ENCODE data around the gene TBL2.
"Not testable (repeated sequence)": the region's sequence is repeated elsewhere in the genome, so short reads cannot be mapped to it uniquely, and the experiment has no call there.

The TBL2 gene, protein sequence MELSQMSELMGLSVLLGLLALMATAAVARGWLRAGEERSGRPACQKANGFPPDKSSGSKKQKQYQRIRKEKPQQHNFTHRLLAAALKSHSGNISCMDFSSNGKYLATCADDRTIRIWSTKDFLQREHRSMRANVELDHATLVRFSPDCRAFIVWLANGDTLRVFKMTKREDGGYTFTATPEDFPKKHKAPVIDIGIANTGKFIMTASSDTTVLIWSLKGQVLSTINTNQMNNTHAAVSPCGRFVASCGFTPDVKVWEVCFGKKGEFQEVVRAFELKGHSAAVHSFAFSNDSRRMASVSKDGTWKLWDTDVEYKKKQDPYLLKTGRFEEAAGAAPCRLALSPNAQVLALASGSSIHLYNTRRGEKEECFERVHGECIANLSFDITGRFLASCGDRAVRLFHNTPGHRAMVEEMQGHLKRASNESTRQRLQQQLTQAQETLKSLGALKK

DNA sequence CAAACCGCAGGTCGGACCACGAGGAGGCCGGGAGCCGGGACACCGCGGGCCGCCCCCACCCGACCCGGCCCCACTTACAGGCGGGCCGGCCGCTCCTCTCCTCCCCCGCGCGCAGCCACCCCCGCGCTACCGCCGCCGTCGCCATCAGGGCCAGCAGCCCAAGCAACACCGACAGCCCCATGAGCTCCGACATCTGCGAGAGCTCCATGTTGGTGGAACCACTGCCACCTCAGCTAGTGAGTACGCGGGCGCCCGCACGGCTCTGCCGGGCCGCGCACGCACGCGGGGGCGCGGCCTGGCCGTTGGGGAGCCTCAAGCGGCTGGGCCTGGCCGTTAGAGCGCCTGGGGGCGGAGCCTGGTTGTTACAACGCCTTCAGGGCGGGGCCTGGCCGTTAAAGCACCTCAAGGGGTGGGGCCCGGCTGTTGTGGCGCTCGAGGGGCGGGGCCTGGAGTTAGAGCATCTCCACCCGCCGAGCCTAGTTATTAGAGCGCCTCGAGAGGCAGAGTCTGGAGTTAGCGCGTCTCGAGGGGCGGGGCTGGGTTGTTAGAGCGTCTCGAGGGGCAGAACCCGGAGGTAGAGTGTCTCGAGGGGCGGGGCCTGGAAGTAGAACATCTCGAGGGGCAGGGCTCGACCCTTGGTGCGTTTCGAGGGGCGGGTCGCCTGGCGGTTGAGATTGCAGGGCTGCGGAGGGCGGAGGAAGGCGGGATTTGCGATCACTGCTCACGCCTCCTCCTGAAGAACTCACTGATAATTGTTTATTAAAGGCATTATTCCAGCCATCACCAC, at the start of gene TBL2:
Gene TBL2, minus strand, starts transcription at position 238 of the 787 bp plus-strand sequence. Its CDS starts 30 bp downstream, at position 208.
- DNase-seq, result peak; percentile 94

DNA sequence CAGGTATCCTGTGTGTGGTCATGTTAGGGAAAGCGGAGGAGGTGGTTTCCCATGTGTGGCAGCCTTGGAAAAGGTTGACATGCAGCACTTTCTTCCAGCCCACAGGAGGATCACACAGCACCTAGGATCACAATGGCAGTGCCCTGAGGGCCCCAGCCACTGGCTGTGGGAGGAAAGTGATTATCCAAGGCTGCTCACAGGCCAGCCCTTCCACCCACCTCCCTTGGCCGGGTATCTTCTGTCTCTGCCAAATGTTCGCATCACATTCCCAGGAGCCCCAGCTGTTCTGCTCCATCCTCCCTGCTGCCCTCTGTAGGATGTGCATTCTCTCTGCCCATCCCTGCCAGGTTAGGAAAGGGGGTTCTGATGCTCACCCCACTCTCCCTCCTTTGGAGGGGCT, 48.4 kb upstream of the TBL2 start:
- no peak for DNase-seq

DNA sequence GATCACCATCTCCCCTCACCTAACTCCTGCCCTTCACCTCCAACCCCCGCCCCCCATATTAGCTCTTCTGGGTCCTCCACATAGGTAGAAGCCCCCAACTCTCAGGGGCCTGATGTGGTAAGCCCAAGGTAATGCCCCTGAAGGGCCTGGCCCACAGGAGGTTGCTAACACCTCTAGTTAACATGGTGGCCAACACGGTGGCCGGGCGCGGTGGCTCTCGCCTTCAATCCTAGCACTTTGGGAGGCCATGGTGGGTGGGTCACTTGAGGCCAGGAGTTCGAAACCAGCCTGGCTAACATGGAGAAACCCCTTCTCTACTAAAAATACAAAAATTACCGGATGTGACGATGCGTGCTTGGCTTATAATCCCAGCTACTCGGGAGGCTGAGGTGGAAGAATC, 46.9 kb upstream of the TBL2 start:
- no peak for DNase-seq

DNA sequence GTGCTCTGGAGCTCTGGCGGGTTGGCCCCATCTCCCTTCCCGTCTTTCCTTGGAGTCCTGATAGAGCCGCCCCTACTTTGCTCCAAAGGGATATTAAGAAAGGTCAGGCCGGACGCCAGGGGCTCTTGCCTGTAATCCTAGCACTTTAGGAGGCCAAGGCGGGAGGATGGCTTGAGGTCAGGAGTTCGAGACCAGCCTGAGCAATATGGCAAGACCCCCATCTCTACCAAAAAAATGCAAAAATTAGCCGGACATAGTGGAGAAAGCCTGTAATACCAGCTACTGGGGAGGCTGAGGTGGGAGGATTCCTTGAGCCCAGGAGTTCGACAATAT, 46.3 kb upstream of the TBL2 start:
- no peak for DNase-seq

DNA sequence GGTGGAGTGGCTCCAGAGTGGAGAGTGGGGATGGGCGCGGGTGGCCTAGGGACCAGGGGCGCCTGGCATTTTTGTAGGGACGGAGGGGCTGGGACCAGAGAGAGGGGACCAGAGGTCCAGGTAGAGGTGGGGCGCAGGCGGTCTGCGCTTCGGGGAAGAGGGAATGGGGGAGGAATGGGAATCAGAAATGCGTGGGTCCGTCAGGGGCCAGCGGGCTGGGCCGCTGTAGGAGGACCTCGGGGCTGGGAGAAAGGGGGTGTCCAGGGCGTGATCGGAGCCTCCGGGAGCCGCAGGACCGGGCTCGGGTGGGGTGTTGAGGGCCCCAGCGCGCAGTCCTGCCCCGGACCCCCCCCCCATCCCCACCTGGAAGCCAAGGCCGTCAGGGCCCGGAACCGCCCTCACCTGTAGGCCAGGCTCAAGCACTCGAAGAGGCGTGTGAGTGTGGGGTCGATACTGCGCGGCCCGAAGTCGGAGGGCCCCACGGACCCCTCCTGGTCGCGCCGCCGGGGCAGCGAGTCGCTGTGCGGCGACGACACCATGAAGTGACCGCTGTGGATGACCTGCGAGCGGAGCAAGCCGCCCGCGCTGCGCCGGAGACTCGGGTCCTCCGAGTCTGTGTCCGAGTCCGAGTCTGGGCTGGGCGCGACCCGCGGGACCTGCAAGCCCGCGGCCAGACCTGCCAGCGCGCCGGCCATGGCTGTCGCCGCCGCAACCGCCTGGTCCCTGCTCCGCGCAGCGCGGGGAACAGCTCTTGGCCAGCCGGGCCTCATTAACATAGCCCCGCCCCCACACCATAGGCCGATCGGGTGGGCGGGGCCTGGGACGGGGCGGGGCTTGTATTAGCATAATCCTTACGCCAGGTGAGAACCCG, 45.7 kb upstream of the TBL2 start, which contains the start of gene MLXIPL:
Gene MLXIPL, minus strand, starts transcription at position 725 of the 871 bp plus-strand sequence. Its CDS starts 30 bp downstream, at position 695.
- DNase-seq, result peak; percentile 58

DNA sequence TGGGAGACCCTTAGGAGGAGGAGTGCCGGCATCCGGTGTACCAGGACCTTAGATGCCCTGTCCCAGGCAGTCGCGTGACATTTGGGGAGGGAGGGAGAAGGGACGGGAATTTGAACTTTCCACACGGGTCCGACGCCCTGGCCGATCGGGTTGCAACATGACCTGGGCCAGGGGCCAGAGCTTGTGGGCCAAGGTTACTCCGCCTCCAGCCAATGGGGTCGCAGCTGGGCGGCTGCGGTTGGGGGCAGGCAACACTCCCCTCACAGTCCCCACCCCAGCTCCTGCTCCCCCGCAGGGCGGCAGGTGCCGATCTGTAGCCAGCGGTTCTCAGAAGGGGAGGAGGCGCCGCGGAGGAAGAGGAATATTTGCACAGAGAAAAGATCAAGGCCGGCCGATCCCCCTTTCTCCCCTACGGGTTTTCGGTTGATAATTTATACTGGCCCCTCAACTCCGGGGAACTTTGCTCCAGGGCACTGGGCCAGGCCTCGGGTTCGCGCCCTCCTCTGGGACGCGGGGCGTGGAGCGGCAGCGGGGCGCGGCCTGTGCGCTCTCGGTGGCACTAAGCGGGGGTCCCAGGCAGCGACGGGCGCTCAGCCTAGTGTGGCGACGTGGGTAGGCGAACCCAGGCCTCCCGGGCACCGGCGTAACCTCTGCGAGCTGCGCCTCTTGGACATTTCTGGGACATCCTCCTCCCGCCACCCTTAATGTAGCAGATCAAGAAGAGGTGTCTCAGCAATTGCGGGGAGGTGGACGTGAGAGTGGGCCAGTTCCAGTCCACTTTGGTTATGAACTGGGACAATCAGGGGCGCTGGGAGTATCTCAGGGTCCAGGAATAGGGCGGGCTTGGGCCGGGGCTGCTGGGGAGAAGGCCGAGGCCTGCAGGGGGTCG, 44.8 kb upstream of the TBL2 start:
- no peak for DNase-seq

DNA sequence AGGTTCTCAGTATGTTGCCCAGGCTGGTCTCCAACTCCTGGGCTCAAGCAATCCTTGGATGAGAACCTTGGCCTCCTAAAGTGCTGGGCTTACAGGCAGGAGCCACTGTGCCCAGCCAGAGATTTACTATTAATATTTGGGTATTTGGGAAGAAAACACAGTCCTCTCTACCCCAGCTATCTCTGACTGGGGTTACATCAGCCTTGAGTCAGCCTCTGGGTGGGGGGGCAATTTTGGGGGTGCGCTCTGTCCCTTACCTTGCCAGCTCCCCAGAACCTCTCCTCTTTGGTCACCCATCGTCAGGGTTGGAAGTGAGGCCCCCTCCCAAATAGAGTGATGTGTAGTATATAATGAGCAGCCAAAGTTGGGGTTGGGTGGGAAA, 44.1 kb upstream of the TBL2 start:
- no peak for DNase-seq

DNA sequence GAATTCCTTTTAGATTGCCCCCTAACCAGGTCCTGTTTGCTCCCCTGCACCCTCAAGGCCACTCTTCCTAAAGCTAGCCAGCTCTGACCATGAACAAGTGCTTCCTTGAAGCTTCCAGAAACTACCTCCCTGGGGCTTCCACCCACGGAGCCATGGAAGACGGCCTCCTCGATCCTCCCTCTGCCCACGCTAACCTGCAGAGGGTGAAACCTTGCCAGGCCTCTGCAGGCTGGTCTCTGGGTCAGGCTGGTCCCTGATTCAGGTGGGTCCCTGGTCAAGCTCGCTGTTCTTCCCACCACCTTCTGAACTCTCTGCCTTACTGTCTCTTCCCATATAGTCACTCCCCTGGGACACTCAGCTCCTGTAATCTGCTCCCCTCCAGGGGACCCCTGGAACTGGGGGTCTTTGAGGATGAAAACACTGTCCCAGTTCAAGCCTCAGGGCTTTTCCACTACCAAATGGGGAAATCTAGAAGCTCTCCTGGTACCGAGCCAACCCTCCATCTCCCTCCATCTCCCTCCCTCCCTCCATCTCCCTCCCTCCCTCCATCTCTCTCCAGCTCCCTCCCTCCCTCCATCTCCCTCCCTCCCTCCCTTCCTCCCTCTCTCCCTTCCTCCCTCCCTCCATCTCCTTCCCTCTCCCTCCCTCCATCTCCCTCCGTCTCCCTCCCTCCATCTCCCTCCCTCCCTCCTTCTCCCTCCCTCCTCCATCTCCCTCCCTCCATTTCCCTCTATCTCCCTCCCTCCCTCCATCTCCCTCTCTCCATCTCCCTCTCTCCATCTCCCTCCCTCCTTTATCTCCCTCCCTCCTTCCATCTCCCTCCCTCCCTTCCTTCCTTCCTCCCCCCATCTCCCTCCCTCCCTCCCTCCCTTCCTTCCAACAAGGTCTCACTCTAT, 43.0 kb upstream of the TBL2 start:
- DNase-seq, result no peak

DNA sequence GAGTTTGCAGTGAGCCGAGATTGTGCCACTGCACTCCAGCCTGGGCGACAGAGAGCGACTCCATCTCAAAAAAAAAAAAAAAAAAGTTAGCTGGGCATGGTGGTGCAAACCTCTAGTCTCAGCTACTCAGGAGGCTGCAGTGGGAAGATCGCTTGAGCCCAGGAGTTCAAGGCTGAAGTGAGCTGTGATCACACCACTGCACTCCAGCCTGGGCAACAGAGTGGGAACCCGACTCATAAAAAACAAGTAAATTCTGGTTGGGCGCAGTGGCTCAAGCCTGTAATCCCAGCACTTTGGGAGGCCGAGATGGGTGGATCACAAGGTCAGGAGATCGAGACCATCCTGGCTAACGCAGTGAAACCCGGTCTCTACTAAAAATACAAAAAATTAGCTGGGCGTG, 41.0 kb upstream of the TBL2 start:
- not testable (repeated sequence) for DNase-seq

DNA sequence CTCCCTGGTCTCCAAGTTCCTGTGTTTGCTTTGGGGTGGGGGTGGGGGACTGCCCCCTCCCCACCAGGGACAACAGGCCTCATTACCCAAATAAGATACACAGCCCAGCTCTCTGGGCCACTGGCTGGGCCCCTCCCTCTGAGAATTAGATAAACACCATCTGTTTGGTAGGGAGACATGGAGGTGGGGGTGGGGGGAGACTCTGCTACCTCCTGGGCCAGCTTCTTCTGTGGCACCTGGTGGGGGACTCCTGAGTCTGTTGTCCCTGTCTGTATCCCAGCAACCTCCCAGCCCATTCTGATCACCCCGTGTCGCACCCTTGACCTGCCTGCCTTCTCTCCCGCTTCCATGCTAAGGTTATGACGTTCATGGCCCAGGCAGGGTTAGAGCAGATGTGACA, 40.2 kb upstream of the TBL2 start:
- no peak for DNase-seq

DNA sequence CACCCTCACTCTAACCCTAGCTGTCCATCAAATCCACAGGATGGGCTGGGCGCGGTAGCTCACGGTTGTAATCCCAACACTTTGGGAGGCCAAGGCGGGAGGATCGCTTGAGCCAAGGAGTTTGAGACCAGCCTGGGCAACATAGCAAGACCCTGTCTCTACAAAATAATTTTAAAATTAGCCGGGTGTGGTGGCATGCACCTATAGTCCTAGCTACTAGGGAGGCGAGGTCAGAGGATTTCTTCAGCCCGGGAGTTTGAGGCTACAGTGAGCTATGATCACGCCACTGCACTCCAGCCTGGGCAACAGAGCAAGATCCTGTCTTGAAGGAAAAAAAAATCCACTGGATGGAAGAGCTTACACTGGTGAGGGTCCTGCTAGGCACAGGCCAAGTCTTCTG, 39.1 kb upstream of the TBL2 start:
- not testable (repeated sequence) for DNase-seq

DNA sequence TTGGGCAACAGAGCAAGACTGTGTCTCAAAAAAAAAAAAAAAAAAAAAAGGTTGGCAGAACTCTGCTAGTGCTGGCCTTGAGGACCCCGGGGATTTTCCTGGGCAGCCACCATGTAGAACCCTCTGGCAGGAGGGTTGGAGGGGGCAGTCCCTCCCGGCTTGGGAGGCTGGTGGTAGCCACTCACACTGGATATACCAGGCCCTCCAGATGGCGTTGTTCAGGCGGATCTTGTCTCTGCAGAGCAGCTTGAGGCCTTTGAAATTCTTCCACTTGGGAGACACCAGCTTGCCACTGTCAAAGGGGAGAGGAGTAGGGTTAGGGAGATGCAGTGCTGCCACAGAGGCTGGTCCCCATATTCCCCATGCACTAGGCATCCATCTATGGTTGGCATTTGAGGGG, 37.5 kb upstream of the TBL2 start:
- no peak for DNase-seq

DNA sequence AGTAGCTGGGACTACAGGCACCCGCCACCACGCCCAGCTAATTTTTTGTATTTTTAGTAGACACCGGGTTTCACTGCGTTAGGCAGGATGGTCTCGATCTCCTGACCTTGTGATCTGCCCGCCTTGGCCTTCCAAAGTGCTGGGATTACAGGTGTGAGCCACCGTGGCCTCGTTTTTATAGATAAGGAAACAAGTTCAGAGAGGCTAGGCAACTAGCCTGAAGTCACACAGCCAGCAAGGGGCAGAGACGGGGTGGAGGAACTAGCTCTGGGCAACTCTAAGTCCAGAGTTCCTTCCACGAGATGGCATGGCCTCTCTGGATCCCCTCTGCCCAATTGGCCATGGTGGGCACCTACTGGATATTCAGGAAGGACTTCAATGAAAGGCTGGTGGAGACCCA, 36.6 kb upstream of the TBL2 start:
- DNase-seq, result not testable (repeated sequence)

DNA sequence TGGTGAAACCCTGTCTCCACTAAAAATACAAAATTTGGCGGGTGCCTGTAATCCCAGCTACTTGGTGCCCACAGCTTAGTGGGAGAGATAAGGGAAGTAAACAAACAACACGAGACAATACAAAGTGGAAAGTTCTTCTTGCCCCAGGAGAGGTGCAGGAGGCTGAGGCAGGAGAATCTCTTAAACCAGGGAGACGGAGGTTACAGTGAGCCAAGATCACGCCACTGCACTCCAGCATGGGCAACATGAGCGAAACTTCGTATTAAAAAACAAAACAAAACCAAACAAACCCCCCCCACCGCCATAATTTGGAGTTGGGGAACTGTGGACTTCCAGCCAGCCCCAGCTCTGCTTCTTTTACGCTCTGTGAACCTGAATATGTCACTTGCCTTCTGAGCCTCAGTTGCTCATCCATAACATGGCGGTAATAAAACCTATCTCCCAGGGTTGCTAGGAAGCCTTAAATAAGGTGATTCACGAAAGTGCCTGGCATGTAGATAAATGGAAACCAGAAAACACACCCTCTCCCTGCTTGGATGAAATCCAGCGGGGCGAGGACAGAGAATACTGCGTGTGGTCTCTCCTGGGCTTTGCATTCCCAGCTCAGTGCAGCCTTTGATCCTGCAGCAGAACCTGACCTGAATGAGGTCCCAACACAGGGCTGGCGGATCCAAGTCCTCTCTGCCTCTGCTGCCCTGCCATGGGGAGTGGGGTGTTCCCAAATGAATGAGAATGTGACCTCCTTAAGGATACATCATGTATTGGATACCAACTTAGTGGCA, 35.8 kb upstream of the TBL2 start:
- DNase-seq, result no peak

DNA sequence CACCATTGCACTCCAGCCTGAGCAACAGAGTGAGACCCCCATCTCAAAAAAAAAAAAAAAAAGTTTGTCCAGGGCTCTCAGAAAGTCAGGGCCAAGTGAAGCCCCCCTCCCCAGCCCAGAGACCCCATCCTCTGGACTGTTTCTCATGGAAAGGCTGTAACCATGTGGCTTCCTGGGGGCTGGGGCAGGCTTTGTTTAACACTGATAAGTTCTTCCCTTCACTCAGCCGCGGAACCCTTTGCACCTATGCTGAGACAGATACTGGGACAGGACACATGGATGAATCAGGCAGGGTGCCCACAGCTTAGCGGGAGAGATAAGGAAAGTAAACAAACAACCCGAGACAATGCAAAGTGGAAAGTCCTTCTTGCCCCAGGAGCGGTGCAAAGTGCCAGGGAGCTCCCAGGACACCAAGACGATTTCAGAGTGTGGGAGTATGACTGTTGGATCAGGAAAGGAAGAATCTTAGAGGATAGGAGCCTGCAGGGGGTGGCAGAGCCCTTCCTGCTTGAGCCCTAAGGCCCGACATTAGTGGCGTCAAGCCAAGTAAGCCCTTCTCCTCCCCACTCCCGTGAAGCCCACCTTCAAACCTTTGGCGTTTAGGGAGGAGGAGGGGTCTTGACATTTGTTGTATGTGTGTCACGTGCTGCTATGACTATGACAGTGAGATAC, 34.4 kb upstream of the TBL2 start:
- peak; percentile 86 for DNase-seq

DNA sequence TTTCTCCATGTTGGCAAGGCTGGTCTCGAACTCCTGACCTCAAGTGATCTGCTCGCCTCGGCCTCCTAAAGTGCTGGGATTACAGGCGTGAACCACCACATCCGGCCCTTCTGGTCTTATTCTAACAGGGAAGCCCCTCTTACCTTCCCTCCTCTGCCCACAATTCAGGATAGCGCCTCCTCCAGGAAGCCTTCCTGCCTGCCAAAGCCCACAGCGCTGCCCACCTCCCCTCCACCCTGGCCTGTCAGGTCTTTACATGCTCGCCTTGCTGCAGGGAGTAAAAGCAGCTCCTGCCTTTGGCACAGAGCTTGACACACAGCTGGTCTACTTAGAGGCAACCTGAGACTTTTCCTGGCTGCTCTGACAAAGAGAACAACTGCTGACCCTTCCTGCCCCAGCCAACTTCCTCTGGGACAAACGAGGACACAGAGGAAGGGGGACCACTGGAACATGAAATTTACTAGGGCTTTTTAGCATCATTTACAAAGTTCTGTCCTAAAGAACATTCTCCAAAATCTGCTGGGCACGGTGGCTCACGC, 32.7 kb upstream of the TBL2 start:
- no peak for DNase-seq

DNA sequence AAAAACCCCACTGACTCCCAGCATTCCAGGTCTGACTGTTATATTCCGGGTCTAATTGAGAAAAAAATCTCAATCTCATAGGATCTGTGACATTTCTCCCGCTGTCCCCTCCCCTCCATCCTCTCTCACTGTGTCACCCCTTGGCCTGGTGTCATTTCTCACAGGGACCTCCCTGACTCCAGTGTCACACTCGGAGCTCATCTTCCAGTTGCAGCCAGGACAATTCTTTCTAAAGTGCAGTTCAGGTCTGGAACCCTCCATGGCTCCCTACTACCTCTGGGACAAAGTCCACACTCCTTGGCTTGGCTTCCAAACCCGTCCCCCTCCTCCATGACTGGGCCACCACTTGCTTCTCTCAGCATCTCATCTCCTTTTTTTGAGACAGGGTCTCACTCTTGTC, 31.7 kb upstream of the TBL2 start:
- no peak for DNase-seq

DNA sequence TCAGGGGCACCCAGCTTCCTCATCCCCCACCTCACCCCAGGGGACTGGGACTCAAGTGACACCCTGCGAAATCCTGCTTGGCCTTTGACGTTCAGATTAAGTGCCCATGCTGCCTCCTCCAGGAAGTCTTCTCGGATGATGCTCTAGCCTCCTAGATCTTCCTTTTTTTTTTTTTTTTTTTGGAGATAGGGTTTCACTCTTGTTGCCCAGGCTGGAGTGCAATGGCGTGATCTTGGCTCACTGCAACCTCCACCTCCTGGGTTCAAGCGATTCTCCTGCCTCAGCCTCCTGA, 29.3 kb upstream of the TBL2 start:
- not testable (repeated sequence) for DNase-seq
